HG02981 (cell line): ENCODE measurements around the gene RPS19.
"Not testable (repeated sequence)": the region's sequence is repeated elsewhere in the genome, so short reads cannot be mapped to it uniquely, and the experiment has no call there.

Experiments used
- ATAC-seq: cut with Tn5 transposase; IDR thresholded peaks from one replicate; pipeline ENCODE4 v1.9.1; 2021; ENCODE audit warnings: mild to moderate bottlenecking, moderate library complexity; ENCODE audit not compliant: unreplicated experiment

Gene RPS19

GRCh38 chr19:41859213-41859617, 840 bp upstream of the RPS19 start:
- no peak for ATAC-seq

- ATAC-seq = no peak
Measured at GRCh38 chr19:41860419-41861115, 512 bp downstream of the RPS19 start.

GRCh38 chr19:41861116-41861768, 1.2 kb downstream of the RPS19 start:
- no peak for ATAC-seq

GRCh38 chr19:41861846-41862245, 1.8 kb downstream of the RPS19 start:
- no peak for ATAC-seq

- no peak for ATAC-seq
Measured at GRCh38 chr19:41862445-41862986, 2.5 kb downstream of the RPS19 start.

GRCh38 chr19:41863209-41863931, 3.3 kb downstream of the RPS19 start:
- ATAC-seq = no peak

GRCh38 chr19:41864374-41864773, 4.3 kb downstream of the RPS19 start:
- ATAC-seq = no peak

GRCh38 chr19:41866284-41866683, 6.2 kb downstream of the RPS19 start:
- no peak for ATAC-seq

- ATAC-seq = no peak
Measured at GRCh38 chr19:41868120-41868988, 8.3 kb downstream of the RPS19 start.

GRCh38 chr19:41868989-41869300, 8.9 kb downstream of the RPS19 start:
- ATAC-seq = no peak

GRCh38 chr19:41869374-41869955, 9.4 kb downstream of the RPS19 start:
- ATAC-seq = no peak

- ATAC-seq = no peak
Measured at GRCh38 chr19:41870401-41870873, 10.4 kb downstream of the RPS19 start.

- ATAC-seq = no peak
Measured at GRCh38 chr19:41871573-41872383, 11.7 kb downstream of the RPS19 start.

- no peak for ATAC-seq
Measured at GRCh38 chr19:41872384-41872774, 12.3 kb downstream of the RPS19 start.

GRCh38 chr19:41872775-41873647, 13.0 kb downstream of the RPS19 start:
- ATAC-seq = no peak

- not testable (repeated sequence) for ATAC-seq
Measured at GRCh38 chr19:41875973-41876372, 15.9 kb downstream of the RPS19 start.

GRCh38 chr19:41876847-41877832, 17.1 kb downstream of the RPS19 start, which contains the start of gene CD79A:
CD79A (plus strand) TSS chr19:41877279; CDS start chr19:41877305, 26 bp downstream.
- ATAC-seq = peak; percentile 59
